H7 (cell line): Measurements from ENCODE around the gene MOCS1. TPM values are rescaled to one million over a fixed set of nuclear protein-coding genes. Genes with fewer than 3 reads are reported as not detected.
A peak's percentile ranks its signal among the peaks of the same experiment; 100 is the strongest.

ENCODE experiments used
- DNase-seq: peaks from one replicate; pipeline ENCODE4 v3.0.0; 2012
- H3K27me3 ChIP-seq: 2 replicates; pipeline ENCODE4 v1.6.0; 2011; ENCODE audit warnings: mild to moderate bottlenecking, low read length; ENCODE audit not compliant: control insufficient read depth, insufficient read depth
- H3K36me3 ChIP-seq: replicated peaks from 2 replicates; pipeline ENCODE4 v1.5.1; 2011; ENCODE audit warnings: low read length; ENCODE audit not compliant: control insufficient read depth, insufficient read depth
- H3K4me3 ChIP-seq: 2 replicates; pipeline ENCODE4 v1.5.1; 2011; ENCODE audit warnings: low read depth, mild to moderate bottlenecking, control low read depth, low read length, moderate library complexity; ENCODE audit not compliant: insufficient read depth
- total RNA-seq: library from RNA; depleted of rRNA; stranded (reverse); fragments of >200 nt; shearing (Covaris generic); gene quantifications from 2 replicates; pipeline ENCODE4 v1.2.3, GENCODE V29; 2014

The MOCS1 gene
- total RNA-seq, 1 experiment from 2014 or later, result 19.7 TPM

DNA sequence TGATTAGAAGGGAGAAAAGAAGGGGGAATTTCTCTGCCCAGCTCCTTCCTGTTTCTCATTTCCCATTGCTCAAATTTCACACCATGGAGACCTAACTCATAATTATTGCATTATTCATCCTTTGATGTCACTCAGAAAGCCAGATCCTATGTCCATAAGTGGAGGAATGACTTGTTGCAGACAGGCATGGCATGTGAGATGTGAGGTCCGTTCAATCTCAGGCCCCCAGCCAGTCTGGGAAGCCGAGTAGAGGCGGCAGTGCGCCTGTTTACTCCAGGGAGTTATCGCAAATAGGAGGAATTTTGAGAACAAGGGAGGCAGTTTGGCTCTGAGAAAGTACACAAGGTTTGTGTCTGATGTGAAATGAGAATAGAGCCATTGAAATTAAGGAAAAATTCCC, 26.9 kb upstream of the MOCS1 start:
- no peaks in the 10 kb centered on the region for H3K27me3 ChIP-seq
- no peak for DNase-seq
- H3K4me3 ChIP-seq, result no peak overlapping the region
- H3K36me3 ChIP-seq, result no peaks in the 10 kb centered on the region

DNA sequence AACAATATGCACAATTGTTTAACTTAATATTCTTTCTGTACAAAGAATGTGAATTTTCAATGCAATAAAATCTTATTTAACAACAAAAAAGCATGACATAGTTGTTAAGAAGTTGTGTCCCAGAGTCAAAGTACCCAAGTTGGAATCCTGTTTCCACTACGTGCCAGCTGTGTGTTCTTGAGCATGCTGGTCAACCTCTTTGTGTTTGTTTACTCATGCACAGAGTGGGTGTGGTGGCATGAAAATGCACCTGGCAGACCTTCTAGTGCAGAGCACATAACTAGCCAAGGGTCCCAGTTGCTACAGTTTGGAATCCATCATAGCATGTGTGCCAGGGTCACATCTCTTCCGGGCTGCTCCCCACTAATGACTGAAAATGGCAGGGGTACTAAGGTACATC, 24.7 kb upstream of the MOCS1 start:
- H3K27me3 ChIP-seq, result no peaks in the 10 kb centered on the region
- no peaks in the 10 kb centered on the region for H3K36me3 ChIP-seq
- no peak overlapping the region for H3K4me3 ChIP-seq
- no peak for DNase-seq

DNA sequence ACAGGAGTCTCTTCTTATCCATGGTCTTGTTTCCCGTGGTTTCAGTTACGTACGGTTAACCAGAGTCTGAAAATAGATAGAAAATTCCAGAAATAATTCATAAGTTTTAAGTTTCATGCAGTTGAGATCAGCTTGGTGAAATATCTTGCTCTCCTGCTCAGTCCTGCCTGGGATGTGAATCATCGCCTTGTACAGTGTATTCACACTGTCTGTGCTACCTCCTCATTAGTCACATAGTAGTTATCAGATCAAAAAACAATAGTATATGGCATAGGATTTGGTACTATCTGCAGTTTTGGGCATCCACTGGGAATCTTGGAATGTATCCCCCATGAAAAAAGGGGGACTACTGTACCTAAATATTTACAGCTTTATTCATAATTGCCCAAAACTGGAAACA, 22.7 kb upstream of the MOCS1 start:
- Histone ChIP-seq H3K36me3 (no peaks in the 10 kb centered on the region), H3K27me3 (no peaks in the 10 kb centered on the region), H3K4me3 (no peak overlapping the region)
- DNase-seq, result no peak

DNA sequence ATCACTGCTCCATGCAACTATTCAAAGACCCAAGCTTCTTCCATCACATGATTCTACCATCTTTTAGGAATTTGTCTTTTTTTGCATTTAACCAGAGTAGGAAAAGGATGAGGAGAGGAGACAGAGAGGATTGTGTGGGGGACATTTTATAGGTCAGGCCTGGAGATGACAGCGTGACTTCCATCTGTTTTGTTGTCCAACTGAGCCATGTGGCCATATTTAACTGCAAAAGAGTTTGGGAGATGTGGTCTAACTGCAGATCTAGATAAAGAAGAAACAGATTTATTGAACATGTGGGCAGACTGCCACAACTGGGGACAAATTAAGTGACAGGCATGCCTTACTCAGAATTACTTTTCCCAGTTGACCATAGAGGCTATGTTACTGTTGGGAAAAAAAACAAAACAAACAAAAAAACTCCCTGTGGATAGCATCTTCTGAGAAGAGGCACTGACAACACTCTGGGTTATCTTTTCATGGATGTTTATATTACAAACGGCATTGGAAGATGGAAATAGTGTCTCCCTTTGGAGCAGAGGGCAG, 18.9 kb upstream of the MOCS1 start:
- Histone ChIP-seq H3K27me3 (no peaks in the 10 kb centered on the region), H3K36me3 (no peaks in the 10 kb centered on the region), H3K4me3 (no peak overlapping the region)
- DNase-seq, result no peak

DNA sequence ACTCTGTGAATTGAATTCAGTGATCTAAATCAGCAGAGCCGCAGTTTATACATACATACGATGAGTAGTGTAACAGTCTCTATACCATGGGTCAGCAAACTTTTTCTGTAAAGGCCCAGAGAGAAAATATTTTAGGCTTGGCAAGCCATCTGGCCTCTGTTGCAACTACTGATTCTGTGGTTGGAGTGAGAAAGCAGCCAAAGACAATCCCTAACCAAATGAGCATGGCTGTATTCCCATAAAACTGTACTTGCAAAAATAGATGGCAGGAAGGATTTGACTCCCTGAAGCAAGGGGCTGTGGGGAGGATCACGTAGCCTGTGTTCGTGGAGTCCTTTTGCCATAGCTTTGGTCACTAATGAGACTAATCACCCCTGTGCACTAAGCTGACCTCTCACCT, 17.9 kb upstream of the MOCS1 start:
- Histone ChIP-seq H3K4me3 (no peak overlapping the region), H3K36me3 (no peaks in the 10 kb centered on the region), H3K27me3 (no peaks in the 10 kb centered on the region)
- DNase-seq, result no peak

DNA sequence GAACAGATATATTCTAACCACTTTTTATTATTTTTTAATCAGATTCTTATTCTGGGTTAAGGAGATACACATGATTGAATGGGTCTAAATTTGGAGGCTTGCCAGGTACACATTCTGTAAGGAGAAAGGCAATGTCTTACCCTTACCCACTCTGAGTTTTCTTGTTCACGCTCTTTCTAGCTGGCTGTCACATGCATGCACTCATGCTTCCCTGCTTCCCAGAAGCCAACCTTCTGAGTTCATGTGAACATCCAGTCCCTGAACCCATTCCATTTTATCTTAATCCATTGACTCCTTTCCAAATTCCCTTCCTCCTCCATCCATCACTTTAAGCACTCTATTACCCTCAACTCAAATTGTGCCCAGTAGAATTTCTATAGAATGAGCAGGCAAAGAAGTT, 17.5 kb upstream of the MOCS1 start:
- no peak for DNase-seq
- H3K36me3 ChIP-seq, result no peaks in the 10 kb centered on the region
- no peaks in the 10 kb centered on the region for H3K27me3 ChIP-seq
- no peak overlapping the region for H3K4me3 ChIP-seq

GRCh38 chr6:39951191-39951590, 16.9 kb upstream of the MOCS1 start:
- no peaks in the 10 kb centered on the region for H3K36me3 ChIP-seq
- H3K27me3 ChIP-seq, result no peaks in the 10 kb centered on the region
- no peak for DNase-seq
- no peak overlapping the region for H3K4me3 ChIP-seq

GRCh38 chr6:39950125-39950720, 16.0 kb upstream of the MOCS1 start:
- no peak overlapping the region for H3K4me3 ChIP-seq
- no peaks in the 10 kb centered on the region for H3K27me3 ChIP-seq
- H3K36me3 ChIP-seq, result no peaks in the 10 kb centered on the region
- DNase-seq, result no peak

- no peak for DNase-seq
- H3K27me3 ChIP-seq, result no peaks in the 10 kb centered on the region
- no peaks in the 10 kb centered on the region for H3K36me3 ChIP-seq
- H3K4me3 ChIP-seq, result no peak overlapping the region
Observed at GRCh38 chr6:39948199-39948791, 14.0 kb upstream of the MOCS1 start.

GRCh38 chr6:39947611-39948068, 13.4 kb upstream of the MOCS1 start:
- peak; percentile 22 for DNase-seq
- Histone ChIP-seq H3K4me3 (no peak overlapping the region), H3K27me3 (no peaks in the 10 kb centered on the region), H3K36me3 (no peaks in the 10 kb centered on the region)

GRCh38 chr6:39945626-39946025, 11.4 kb upstream of the MOCS1 start:
- DNase-seq, result no peak
- H3K4me3 ChIP-seq, result no peak overlapping the region
- no peaks in the 10 kb centered on the region for H3K36me3 ChIP-seq
- no peaks in the 10 kb centered on the region for H3K27me3 ChIP-seq

GRCh38 chr6:39942903-39943580, 8.8 kb upstream of the MOCS1 start:
- Histone ChIP-seq H3K36me3 (no peaks in the 10 kb centered on the region), H3K27me3 (no peaks in the 10 kb centered on the region), H3K4me3 (no peak overlapping the region)
- DNase-seq, result no peak

GRCh38 chr6:39941820-39942219, 7.6 kb upstream of the MOCS1 start:
- H3K4me3 ChIP-seq, result no peak overlapping the region
- no peak for DNase-seq
- H3K27me3 ChIP-seq, result no peaks in the 10 kb centered on the region
- no peaks in the 10 kb centered on the region for H3K36me3 ChIP-seq

- DNase-seq, result no peak
- Histone ChIP-seq H3K27me3 (no peaks in the 10 kb centered on the region), H3K36me3 (no peaks in the 10 kb centered on the region), H3K4me3 (no peak overlapping the region)
Observed at GRCh38 chr6:39941138-39941537, 6.9 kb upstream of the MOCS1 start.
